GM21390 (cell line): ENCODE results near the gene IFT81.
"Not testable (repeated sequence)": the region's sequence is repeated elsewhere in the genome, so short reads cannot be mapped to it uniquely, and the experiment has no call there.

Source experiments
- ATAC-seq: cut with Tn5 transposase; IDR thresholded peaks from one replicate; pipeline ENCODE4 v1.9.1; 2021; ENCODE audit not compliant: unreplicated experiment

The IFT81 gene

DNA sequence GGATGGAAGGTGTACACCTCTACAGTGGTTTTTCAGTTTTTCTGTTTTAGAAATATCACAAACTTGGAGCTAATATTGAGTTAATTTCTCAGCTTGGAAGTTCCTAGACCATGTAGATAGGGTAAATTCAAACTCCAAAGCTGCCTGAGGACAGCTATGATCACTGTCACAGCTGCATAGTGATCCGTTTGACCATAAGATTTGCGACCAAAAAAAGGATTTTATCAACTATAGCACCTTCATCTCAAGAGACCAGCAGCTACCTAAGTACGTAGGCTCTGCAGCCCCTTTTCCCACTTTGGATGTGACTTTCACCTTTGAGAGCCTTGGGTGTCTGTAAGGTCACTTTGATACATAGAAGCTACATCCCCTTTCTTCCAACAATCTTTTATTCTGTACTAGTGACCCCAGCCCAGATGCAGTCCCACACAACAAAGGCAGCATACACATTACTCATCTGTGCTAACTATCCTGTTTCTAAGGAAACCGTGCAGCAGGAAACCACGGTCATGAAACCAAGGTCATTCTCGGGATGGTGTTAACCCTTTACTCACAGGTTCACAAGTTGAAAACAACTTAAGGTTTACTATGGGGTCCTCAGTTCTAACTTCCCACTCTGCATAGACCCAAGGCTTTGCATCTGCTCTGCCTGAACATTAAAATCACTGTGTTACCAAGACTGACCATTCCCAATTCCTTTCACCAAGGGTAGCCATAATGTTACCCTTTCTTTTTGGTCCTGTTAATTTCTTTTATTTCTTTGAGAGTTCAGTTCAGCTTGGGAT is 75.4 kb downstream of the IFT81 start:
- peak; percentile 48 for ATAC-seq

DNA sequence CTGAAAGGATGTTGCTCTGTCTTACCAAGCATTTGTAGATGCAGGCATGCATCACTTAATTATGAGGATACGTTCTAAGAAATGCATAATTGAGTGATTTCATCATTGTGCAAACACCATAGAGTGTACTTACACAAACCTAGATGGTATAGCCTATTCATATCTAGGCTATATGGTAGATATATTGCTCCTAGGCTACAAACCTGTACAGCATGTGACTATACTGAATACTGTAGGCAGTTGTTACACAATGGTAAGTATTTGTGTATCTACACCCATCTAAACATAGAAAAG is 75.9 kb downstream of the IFT81 start:
- no peak for ATAC-seq

DNA sequence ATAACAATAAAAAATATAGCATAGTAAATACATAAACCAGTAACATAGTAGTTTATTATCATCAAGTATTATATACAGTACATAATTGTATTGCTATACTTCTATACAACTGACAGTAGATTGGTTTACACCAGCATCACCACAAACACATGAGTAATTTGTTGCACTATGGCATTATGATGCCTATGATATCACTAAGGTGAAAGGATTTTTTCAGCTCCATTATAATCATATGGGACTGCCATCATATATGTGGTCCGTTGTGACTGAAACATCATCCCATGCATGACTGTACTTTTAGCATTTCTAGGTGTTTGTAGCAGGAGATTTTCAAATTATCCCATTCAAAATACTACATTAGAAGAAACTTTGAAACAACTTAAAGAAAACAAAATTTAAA is 77.8 kb downstream of the IFT81 start:
- ATAC-seq = no peak

- ATAC-seq = no peak
Measured at GRCh38 chr12:110203546-110203945, 79.4 kb downstream of the IFT81 start.

- no peak for ATAC-seq
Measured at GRCh38 chr12:110205931-110206330, 81.8 kb downstream of the IFT81 start.

DNA sequence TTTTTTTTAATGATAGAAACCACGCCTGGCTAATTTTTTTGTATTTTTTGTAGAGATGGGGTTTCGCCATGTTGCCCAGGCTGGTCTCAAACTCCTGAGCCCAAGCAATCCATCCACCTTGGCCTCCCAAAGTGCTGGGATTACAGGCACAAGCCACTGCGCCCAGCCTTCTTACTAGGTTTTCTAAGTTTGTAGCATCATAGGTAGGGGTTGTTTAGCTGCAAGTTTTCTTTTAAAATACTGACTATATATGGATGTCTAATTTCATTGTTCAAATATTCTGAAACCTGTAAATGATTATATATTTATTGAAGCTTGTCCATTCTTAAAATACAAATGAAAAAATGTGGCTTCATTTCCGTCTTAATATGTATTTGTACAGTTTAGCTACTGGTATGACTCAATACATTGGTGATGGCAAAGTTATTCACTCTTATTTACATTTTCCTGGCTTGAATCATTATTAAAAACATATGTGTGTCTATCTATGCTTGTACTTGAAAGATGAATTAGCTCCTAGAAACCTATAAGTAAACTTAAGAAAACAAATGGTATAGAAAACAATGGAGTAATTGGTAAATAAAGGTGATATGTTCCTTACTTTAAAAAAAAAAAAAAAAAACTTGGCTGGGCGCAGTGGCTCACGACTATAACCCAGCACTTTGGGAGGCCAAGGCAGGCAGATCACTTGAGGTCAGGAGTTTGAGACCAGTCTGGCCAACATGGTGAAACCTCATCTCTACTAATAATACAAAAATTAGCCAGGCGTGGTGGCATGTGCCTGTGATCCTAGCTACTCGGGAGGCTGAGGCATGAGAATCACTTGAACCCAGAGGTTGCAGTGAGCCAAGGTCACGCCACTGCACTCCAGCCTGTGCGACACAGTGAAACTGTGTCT is 87.7 kb downstream of the IFT81 start:
- not testable (repeated sequence) for ATAC-seq

DNA sequence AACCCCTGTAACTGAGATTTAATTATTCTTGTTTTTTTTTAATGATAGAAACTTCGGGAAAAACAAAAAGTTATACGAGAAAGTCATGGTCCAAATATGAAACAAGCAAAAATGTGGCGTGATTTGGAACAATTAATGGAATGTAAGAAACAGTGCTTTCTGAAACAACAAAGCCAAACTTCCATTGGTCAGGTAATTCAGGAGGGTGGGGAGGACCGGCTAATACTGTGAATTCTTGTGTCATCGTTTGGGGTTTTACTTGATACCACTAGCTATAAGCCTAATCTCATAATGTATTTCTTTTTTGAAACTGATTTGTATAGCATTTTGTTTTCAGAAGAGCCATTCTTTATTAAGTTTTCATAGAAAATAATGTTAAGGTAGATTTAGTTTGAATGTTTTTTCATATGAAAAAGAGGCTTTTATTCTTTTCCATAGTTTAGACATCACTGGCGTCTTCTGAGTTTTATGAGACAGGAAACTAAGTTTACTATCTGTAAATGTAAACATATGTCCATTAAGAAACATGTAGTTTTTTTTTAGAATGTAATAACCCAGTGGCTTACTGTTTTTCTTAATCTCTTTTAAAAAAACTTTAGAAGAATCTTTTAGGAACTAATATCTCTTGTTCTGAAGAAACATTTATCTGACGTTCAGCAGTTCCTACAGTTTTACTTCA is 94.0 kb downstream of the IFT81 start:
- no peak for ATAC-seq

DNA sequence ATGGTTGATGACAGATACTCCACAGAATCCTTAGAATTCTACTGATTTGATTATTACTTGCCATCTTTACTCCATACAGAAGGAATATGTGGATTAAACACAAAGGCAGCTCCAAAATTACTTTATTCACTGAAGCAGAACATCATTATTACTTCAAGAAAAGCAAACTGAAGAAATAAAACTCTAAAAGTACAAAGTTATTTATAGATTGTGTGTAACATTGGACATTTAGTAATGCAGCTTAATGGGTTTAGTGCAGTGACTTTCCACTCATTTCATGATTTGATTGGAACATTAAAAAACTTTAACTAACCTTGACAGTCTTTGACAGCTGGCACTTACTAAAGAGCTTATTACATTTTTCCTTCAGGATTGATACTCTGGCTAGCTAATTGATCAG is 97.9 kb downstream of the IFT81 start:
- ATAC-seq = no peak

DNA sequence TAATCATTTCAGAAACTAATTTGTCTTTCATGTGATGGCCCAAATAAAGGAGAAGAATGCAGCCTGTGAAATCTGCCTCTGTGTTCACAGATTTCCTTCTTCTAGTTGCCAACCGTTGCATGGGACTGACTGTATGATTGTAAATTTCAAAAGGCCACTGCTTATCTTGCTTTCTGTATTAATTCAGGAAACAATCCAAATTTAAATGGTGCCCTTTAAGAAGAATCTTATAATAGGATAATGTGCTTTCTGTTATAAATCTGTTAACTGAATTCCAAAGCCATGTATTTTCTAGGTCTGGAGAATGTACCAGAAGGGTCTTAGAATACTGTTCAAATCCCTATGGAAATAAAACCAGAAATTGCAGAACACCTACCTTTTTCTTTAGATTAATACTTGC is 98.3 kb downstream of the IFT81 start:
- no peak for ATAC-seq

DNA sequence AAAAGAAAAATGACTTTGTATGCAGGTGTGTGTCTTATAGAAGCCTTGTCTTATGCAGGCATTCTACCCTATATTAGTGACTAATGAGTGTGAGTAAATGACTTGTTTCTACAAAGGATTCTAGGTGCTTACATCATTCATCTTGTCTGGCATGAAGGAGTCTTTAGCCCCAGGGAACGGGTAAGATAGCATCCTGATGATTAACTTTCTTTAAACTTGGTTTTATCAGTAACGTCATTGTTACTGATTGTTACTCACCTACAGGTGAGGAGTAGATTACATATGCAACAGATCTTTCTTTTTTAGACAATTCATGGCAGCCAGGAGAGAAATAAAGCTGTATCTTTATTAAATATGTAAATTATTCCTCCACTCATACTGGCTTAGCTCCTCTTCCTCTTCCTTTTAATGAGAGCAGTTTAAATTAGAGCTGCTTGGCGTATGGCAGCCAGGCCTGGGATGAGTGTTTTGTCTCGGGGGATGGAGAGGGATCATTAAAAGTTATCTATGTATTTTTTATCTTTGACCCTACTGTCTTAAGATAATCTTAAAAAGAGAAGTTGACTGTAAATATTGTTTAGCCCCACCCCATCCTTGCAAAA is 99.7 kb downstream of the IFT81 start:
- no peak for ATAC-seq

DNA sequence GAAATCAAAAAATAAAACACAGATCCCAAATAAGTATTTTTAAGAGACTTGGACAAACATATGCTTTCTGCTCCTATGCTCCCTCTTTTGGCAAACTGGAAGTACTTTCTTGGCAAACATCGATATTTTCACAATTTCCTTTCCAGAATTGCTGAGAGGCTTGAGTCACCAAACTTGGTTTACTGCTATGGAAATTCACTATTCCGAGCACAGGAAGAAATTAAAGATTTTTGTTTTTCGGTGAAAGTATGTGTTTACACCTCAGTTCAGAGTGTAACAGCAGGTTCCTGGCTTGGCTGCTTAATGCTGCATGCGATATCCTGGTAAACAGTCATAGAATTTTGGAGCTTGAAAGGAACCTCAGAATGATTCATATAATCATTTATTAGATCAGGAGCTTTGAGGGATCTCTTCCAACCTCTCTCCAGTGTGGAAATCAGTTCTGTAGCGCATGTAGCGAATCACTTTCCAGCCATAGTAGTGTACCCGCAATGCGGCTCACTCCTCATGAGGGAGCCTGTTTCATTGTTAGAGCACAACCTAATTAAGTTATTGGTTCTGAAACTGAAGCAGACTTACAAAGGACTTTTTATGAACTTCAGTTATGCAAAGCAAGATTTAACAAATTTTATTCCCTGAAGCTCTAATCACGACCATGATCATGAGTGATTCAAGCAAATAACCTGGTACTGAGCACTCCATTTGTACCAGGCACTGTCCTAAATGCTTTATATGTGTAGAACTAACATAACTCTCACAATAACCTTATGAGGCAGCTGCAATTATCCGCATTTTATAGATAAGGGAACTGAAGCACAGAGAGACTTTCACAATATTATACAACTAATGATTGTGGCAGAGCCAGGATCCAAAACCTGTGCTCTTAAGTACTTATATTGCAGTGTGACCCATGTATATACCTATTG is 100.5 kb downstream of the IFT81 start:
- ATAC-seq = no peak

- ATAC-seq = no peak
Measured at GRCh38 chr12:110227138-110227537, 103.0 kb downstream of the IFT81 start.

DNA sequence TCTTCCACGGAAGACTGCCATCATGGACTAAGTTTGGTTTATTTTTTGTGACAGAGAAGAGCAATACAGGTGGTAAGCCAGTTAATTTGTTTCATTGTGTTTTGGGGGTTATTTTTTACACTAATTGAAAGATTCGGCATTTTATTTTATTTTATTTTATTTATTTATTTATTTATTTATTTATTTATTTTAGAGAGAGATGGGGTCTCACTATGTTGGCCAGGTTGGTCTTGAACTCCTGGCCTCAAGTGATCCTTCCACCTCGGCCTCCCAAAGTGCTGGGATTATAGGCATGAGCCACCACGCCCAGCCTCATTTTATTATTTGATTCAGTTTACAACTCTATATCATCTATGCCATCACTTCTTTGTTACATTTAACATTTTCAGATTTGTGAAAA is 104.2 kb downstream of the IFT81 start:
- ATAC-seq = not testable (repeated sequence)

- no peak for ATAC-seq
Measured at GRCh38 chr12:110228756-110229155, 104.6 kb downstream of the IFT81 start.

DNA sequence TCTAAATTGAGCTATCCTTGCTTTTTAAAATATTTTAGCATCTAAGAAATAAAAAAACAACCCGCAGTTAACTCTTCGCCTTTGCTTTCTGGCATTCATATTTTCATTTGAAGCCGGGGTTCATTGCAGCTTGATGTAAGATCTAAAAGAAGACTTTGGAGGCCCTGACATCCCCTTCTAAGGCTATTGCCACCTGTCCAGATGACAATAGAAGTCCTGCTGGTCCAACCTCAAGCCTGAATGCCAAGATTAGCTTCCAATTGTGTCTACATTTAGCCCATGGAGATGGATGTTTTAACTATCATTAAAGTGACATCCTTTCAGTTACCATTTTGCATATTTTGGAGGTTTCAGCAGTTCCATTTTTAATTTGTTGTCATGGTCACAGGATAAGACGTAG is 105.3 kb downstream of the IFT81 start:
- ATAC-seq = no peak

DNA sequence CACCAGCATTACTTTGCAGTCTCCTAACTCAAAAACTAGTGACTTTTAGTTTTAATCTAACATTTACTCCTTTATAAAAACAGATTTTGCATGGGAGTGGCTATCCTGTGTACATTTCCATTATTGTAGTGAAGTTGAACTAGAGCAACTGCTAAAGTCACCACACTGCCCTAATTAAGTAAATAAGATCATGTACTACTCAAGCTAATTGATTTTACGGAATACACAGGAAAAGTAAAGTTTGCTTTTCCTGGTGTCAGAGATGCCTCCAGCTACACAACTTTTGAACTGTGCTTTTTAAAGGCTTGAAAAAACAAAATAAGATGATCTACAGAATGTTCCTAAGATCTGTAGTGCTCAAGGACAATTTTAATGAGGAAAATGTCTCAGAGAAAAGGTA is 106.5 kb downstream of the IFT81 start:
- no peak for ATAC-seq

DNA sequence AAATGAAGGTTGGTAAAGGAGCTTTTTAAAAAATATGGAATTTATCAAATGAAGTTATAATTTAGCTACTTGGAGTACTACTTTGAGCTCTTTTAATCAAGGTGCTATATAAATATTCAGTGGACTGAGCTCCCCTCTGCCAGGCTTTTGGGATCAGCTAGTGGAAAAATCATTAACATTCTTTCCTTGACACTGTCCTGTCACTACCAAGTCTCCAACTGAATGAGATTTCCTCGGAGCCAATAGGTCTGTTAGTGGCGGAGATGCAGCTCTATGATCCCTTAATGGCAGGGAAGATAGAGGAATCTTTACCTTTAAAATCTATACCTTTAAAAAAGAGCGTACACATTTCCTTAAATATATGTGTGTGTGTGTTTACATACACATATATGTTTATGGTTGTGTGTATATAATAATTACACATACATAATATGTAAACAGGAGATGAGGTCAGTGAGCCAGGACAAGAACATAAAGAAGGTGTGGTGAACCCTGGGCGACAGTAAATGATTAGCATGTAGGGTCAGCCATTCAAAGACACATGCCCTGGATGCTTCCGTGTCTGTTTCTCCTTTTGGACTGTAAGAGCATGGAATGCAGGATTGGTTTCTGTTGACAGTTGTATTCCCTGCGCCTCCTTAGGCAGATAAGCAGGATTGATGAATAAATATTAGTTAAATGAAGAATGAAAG is 109.2 kb downstream of the IFT81 start:
- ATAC-seq = no peak

GRCh38 chr12:110234331-110234751 is 110.2 kb downstream of the IFT81 start:
- ATAC-seq = no peak

- ATAC-seq = no peak
Measured at GRCh38 chr12:110234755-110235154, 110.6 kb downstream of the IFT81 start.

DNA sequence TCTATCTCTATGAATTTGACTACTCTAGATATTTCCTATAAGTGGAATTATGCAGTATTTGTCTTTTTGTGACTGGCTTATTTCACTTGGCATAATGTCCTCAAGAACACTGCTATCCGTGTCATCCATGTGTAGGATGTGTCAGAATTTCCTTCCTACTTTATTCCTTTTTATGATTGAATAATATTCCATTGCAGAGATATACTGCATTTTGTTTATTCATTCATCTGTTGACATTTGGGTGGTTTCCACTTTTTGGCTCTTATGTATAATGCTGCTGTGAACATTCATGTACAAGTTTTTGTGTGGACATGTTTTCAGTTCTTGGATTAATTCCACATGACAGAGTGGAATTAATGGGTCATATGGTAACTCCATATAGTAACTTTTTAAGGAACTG is 111.2 kb downstream of the IFT81 start:
- no peak for ATAC-seq
